SW480 (cell line): ENCODE data around the gene SPAG9.

Experiments used
- DNase-seq: peaks from one replicate; pipeline ENCODE4 v3.0.0-alpha.2; 2016; ENCODE audit warnings: low spot score

Gene SPAG9

DNA sequence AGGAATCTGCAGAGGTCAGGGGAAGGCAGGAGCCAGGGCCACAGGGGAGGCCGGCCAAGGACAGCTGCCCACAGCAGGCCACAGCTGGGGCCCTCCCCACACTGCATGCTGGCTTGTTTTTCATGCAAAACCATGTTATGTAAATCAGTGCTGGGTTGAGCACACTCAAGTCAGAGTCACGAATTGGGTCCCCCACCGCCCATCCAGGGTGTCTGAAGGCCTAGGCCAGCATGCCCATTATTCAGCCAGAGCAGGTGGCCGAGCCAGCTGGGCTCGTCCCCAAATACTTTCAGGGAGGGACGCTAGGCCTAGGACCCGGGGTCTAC lies 203.3 kb downstream of the SPAG9 start:
- no peak for DNase-seq

- DNase-seq: no peak
These were observed 203.8 kb downstream of the SPAG9 start for GRCh38 chr17:50916708-50917417.

- DNase-seq: no peak
These were observed 204.5 kb downstream of the SPAG9 start for GRCh38 chr17:50916026-50916707.

GRCh38 chr17:50914505-50915063 lies 206.1 kb downstream of the SPAG9 start:
- no peak for DNase-seq

GRCh38 chr17:50913120-50913519 lies 207.5 kb downstream of the SPAG9 start:
- DNase-seq: no peak
